HG02763 (cell line): ENCODE data around the gene PORCN.

ENCODE experiments used
- ATAC-seq: cut with Tn5 transposase; IDR thresholded peaks from one replicate; pipeline ENCODE4 v1.9.1; 2021; ENCODE audit warnings: mild to moderate bottlenecking, moderate library complexity; ENCODE audit not compliant: unreplicated experiment

PORCN gene

DNA sequence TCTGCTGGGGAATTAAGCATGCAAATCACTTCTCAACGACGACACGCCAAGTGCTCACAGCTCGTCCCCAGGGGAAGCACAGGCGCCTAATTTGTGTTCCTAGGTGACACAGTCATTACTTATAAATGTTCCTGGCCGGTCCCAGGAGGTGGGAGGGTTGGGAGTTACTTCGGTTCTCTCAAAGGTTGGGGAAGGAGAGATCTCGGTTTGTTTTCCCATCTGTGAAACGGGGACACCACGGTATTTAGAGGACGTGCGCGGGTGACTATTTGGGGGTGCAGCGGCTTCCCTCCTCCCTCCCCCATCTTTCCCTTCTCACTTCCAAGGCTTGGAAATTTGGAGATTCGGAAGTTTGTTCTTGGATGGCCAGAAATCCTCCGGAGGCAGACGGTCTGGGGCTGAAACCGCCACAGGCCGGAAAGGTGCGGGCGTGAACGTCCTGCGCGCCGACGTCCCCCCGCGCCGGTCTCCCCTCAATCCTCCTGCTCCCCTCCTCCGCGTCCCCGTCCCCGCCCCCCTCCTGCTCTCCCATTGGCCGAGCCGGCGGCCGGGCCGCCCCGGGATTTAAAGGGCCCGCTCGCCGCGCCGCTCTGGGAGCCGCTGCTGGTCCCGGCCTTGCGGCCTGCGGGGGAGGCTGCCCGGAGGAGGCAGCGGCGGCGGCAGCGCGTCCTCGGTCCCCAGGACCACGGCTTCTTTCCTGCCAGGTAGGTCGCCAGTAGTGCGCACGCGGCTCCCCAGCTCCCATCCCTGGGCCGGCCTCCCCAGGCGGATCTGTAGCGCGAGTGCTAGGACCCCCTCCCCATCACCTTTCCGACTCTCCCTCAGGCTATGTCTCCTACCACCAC lies at the start of gene PORCN:
Gene PORCN, plus strand, starts transcription at position 593 of the 845 bp plus-strand sequence. CDS start 829 bp downstream, outside the sequence.
- peak; percentile 65 for ATAC-seq

DNA sequence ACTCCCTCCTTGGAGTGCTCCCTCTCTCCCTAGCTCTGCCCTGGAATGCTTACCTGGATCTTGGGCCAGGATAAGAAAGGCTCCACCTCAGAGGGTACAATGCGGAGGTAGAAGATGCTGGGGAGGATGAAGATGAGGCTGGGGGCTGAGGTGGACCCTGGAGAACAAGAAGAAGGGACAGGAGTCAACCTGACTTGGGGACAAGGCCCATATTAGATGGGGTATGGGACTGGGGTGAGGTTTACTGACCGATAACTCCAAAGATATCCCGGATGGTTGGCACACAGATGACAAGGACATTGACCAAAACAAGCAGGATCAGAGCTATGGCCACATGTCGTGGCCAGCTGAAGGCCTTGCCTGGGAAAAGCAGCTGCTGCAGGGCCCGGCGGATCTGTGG lies 49.3 kb upstream of the PORCN start:
- no peak for ATAC-seq

GRCh38 chrX:48460031-48460430 lies 48.8 kb upstream of the PORCN start:
- ATAC-seq: no peak

DNA sequence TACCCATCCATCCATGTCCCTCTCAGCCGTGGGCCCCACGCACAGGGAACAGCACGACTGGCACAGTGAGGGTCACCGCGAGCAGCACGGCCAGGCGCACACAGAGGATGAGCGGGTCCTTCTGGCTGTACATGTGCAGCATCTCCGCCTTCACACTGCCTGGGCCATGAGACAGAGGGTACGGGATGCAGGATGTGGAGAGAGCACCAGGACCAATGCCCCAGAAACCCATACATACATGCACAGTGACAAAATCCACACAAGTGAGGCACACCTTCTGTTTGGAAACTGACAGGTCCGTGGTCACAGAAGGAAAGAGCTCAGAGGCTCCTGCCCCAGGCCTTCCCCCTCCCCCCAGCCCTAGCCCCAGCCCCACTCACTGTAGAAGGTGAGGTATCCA lies 48.2 kb upstream of the PORCN start:
- ATAC-seq: no peak

DNA sequence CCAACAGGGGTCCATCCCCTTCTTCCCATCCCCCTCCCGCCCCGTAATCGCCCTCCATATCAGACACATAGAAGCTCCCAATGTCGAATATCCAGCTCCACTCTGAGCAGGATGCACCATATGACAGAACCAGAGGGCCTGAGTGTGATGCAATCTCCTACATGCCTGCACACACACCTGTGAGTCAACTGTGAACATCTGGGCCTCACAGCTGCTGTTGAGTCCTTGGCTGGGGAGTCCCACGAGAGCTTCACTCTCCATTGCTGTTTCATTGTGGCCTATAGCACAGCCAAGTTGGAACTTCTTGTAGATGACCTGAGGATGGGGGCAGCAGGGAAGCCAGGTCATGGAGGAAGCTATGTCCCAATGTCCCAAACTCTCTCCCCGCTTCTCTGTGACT lies 47.0 kb upstream of the PORCN start:
- no peak for ATAC-seq

DNA sequence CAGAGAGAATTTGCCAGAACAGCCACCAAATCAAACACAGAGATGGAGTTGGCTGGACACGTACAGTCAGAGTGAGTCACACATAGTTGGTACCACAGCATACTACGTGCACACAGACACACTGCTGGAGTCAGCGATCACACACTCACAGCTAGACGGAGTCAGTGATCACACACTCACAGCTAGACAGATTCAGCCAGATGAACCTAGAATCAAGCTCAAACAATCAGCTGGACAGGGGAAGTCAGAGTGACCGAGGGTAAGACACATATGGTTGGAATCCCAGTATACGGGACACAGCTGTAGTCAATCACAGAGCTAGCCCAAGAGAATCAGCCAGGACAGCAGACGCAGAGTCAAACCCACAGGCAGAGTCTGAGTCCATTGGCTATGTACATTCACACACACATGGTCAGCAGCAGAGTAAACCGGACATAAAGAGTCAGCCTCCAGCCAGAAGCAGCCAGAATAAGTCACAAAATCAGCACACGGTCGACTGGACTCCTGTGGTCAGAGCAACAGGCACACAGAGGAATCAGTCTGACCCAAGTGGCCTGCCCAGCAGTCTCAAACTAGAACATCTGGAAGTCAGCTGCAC lies 43.4 kb upstream of the PORCN start:
- ATAC-seq: no peak

- ATAC-seq: no peak
Observed at GRCh38 chrX:48466696-48467095, 42.1 kb upstream of the PORCN start.

- no peak for ATAC-seq
Observed at GRCh38 chrX:48467281-48467761, 41.5 kb upstream of the PORCN start.

DNA sequence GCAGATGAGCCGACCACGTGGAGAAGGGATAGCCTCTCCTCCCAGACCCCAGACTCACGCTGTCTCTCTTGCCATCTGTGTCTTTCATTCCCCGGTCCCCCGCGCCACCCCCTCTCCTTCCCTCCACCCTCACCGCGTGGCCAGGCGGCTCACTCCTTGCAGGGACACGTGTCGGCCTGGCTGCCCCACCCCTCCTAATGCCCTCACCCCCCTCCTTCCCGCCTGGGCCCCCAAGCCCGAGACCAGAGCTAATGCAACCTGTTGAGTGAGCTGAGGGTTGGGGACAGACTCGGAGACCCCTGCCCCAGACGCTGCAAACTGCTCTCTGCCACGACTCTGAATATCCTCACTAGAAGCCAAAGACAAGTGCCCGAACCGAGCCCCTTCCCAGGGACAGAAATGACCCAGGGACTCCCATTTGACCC lies 40.5 kb upstream of the PORCN start:
- no peak for ATAC-seq

GRCh38 chrX:48468693-48469691 lies 39.8 kb upstream of the PORCN start:
- ATAC-seq: no peak

GRCh38 chrX:48470110-48470832 lies 38.5 kb upstream of the PORCN start, which contains the start of gene SLC38A5:
Gene SLC38A5 (minus strand): TSS chrX:48470260. CDS start chrX:48467924, 2,336 bp downstream.
- no peak for ATAC-seq

- no peak for ATAC-seq
Observed at GRCh38 chrX:48470833-48471118, 38.0 kb upstream of the PORCN start.

DNA sequence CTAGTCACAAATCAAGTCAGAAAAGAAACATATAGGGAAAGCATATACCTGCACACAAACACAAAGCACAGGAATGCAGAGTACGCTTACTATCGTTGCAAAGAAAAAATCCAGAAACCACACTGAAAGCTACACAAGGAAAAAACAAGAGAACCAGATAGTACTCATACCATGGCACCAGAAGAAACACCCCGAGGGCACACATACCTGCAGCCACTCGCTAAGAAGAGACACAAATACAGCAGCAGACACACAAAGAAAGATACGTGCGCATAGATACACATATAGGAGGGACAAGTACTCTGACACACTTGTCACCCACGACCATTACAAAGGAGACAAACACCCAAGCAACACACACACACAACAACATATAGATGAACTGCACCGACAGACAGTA lies 37.3 kb upstream of the PORCN start:
- no peak for ATAC-seq

GRCh38 chrX:48472225-48472624 lies 36.6 kb upstream of the PORCN start:
- ATAC-seq: no peak

GRCh38 chrX:48472851-48473703 lies 35.7 kb upstream of the PORCN start:
- ATAC-seq: no peak

GRCh38 chrX:48473704-48473990 lies 35.1 kb upstream of the PORCN start:
- ATAC-seq: no peak

GRCh38 chrX:48474127-48474526 lies 34.7 kb upstream of the PORCN start:
- no peak for ATAC-seq

DNA sequence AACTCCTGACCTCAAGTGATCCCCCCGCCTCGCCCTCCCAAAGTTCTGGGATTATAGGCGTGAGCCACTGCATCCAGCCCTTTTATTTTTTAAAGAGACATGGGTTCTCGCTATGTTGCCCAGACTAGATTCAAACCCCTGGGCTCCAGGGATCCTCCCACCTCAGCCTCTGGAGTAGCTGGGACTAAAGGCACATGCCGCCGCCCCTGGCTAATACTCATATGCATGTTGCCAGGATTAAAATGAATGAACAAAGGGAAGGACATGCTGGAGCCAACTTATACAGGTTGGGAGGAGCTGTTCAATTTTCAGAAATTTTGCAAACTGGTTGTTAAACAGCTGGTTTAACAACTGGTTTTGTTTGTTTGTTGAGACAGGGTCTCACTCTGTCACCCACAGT lies 34.2 kb upstream of the PORCN start:
- no peak for ATAC-seq

- ATAC-seq: no peak
Observed at GRCh38 chrX:48475296-48475695, 33.5 kb upstream of the PORCN start.
